ENCODE results near the gene RAX2.

RAX2 gene

DNA sequence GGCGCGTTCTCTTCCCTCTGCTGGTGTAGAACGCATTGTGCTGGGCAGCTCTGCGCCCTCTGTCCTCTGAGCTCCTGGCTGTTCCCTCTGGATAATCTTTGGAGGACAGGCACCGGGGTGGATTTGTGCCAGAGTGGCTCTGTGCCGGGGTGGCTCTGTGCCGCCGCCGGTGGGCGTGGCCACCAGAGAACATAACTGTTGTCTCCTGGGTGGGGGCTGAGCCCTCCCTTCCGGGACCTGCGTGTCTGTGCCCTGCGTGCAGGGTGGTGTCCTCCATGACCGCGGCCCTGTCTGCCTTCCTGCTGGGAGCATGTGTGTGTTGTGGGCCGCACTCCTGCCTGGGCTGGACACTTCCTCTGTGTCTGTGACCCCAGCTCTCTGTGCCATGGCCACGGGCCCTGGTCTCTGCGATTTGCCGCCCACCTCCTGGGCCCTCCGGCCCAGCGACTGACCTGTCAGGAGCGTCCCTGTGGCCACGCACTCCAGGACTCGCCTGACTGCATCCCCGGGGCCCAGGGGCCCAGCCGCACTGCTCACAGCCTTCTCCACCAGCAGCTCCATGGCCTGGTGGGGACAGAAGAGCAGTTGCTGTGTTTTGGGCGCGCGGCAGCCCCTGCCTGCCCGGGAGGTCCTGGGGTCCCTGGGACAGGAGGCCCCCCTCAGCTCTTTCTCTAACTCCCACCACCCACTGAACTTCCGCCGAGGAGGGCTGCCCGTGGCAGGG lies 36.6 kb upstream of the RAX2 start:
- DNase-seq (ENCODE audit: low read depth in 1 of 2, low spot score in 1 of 2): no peak
- in situ Hi-C loops (cut with HindIII; ENCODE audit: low pct_unique_long_range_greater_than_20kb, low sequenced_read_pairs): no loop called here

DNA sequence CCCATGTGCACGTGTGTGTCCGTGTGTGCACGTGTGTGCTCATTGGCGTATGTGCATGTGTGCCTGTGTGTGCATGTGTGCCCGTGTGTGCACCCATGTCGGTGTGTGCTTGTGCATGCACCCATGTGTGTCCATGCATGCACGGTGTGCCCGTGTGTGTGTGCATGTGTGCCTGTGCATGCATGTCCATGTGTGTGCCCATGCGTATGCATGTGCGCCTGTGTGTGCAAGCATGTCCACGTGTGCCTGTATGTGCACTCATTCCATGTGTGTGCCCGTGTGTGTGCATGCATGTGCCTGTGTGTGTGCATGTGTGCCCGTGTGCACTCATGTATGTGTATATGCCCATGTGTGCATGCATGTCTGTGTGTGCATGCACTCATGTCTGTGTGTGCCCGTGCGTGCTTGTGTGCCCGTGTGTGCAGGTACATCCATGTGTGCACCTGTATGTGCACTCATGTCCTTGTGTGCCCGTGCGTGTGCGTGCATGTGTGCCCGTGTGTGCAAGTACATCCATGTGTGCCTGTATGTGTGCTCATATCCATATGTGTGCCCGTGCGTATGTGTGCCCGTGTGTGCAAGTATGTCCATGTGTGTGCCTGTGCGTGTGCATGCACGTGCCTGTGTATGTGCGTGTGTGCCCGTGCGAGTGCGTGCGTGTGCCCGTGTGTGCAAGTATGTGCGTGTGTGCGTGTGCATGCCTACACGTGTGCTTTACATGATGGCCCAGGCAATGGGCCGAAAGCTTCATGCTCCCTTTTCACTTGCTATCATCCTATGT lies 35.7 kb upstream of the RAX2 start:
- no peak for DNase-seq (ENCODE audit: low read depth in 1 of 2, low spot score in 1 of 2)
- in situ Hi-C loops (cut with HindIII; ENCODE audit: low pct_unique_long_range_greater_than_20kb, low sequenced_read_pairs): no loop called here
- TF ChIP-seq JUND (IDR thresholded peaks at IDR 0.05; ENCODE audit: low read depth): no peak

More for the DNA sequence above, 36.6 kb upstream of the RAX2 start:
- no peak for TF ChIP-seq JUND (IDR thresholded peaks at IDR 0.05; ENCODE audit: low read depth)

DNA sequence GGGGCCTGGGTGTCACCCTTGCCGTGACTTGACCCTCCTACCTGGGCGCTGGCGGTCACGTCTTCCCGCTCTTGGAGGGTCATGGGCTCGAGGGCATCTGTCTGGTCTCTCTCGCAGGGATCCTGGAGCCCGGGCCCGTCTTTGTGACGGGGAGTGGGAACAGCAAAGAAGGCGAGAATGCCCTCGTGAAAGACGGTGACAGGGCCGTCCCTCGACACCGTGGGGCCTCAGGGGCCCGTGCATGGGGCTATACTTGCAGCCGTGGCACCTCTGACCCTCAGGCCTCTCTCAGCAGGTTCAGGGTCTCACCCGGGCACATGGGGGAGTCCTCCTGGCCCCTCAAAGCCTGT lies 35.1 kb upstream of the RAX2 start:
- DNase-seq (ENCODE audit: low read depth in 1 of 2, low spot score in 1 of 2): no peak
- TF ChIP-seq JUND (IDR thresholded peaks at IDR 0.05; ENCODE audit: low read depth): no peak
- in situ Hi-C loops (cut with HindIII; ENCODE audit: low pct_unique_long_range_greater_than_20kb, low sequenced_read_pairs): no loop called here

DNA sequence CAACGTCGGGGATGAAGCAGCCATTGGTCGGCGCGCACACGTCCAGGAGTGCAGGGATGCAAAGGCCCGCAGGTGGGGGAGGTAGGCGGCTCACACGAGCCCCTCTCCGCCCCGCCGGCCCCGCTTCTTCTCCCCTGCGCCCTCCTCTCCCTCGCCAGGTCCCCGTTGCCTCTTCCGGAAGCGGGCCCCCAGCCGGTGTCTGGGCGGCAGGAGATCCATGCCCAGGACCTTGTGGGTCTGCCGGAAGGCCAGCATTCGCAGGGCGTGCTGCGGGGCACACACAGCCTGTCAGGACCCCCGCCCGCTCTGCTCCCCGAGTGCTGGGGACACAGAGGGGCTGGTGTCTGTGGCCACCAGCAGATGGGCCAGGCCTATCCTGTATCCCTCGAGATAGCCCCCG lies 33.8 kb upstream of the RAX2 start:
- in situ Hi-C loops (cut with HindIII; ENCODE audit: low pct_unique_long_range_greater_than_20kb, low sequenced_read_pairs): no loop called here
- DNase-seq (ENCODE audit: low read depth in 1 of 2, low spot score in 1 of 2): no peak
- no peak for TF ChIP-seq JUND (IDR thresholded peaks at IDR 0.05; ENCODE audit: low read depth)

DNA sequence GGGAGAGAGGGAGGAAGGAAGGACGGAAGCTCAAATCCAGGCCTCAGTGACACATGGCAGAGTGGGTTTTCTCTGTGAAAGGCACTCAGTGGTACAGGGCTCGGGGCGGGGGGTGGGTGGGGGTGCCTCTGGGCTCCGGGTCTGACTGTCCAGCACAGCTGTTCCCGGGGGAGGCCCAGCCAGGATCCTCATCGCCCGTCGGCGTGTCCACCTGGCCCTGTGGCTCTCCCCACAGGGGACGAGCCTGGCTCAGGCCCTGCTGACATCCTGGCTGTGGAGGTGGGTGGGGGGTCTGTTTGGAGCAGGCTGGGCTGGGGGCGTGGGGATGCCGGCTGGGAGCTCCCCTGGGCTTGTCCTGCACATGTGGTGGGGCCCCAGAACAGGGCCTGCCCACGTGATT lies 32.4 kb upstream of the RAX2 start:
- in situ Hi-C loops (cut with HindIII; ENCODE audit: low pct_unique_long_range_greater_than_20kb, low sequenced_read_pairs): no loop called here
- no peak for DNase-seq (ENCODE audit: low read depth in 1 of 2, low spot score in 1 of 2)
- no peak for TF ChIP-seq JUND (IDR thresholded peaks at IDR 0.05; ENCODE audit: low read depth)

DNA sequence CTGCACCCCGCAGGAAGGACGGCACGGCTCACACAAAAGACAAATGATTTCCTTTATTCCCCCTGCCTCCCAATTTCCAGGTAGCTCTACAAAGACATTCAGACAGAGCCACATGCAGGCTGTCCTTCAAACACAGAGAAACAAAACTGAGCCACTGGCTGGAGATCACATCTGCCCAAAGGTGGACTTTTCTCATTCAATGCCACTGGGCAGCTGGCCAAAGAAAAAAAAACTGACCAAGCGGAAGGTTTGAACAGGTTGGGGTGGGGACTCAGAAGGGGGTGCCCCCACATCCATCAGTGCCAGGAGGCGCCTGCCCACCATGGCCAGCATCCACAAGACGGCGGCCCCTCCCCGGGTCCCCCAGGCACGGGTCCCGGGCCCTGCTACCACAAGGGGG lies 32.0 kb upstream of the RAX2 start:
- in situ Hi-C loops (cut with HindIII; ENCODE audit: low pct_unique_long_range_greater_than_20kb, low sequenced_read_pairs): no loop called here
- no peak for DNase-seq (ENCODE audit: low read depth in 1 of 2, low spot score in 1 of 2)
- TF ChIP-seq JUND (IDR thresholded peaks at IDR 0.05; ENCODE audit: low read depth): no peak

DNA sequence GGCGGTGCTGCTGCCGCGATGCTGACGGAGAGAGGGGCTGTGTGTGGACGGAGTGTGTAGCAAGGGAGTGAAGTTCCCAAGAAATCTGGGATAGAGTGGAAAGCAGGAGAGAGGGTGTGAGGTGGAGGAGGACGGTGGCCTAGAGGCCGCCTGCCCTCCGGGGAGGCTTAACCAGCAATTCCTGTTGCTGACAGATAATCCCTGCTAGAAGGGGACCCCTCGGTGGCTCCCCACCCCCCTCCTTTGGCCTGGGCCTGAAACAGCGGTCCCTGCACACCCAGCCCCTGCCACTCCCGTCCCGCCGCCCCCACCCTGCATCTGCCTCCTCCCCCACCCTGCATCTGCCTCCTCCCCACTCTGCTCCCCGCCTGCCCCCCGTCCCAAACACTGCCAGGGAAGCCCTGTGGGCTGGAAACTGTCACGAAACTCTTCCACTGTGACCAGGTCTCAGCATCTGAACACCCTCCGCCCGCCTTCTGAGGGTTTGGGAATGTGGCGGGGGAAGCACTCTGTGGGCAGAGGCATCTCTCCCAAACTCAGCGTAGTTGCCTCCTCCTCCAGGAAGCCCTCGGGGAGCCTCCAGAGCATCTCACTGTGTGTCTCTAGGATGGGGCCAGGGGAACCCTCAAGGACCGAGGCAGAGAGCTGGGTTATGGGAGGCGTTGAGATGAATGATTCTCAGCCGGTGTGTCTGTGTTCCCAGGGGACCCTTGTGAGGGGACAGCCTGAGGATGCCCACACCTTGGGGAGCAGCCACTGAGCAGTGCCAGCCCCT lies 31.3 kb upstream of the RAX2 start:
- TF ChIP-seq JUND (IDR thresholded peaks at IDR 0.05; ENCODE audit: low read depth): no peak
- no peak for DNase-seq (ENCODE audit: low read depth in 1 of 2, low spot score in 1 of 2)
- in situ Hi-C loops (cut with HindIII; ENCODE audit: low pct_unique_long_range_greater_than_20kb, low sequenced_read_pairs): no loop called here

DNA sequence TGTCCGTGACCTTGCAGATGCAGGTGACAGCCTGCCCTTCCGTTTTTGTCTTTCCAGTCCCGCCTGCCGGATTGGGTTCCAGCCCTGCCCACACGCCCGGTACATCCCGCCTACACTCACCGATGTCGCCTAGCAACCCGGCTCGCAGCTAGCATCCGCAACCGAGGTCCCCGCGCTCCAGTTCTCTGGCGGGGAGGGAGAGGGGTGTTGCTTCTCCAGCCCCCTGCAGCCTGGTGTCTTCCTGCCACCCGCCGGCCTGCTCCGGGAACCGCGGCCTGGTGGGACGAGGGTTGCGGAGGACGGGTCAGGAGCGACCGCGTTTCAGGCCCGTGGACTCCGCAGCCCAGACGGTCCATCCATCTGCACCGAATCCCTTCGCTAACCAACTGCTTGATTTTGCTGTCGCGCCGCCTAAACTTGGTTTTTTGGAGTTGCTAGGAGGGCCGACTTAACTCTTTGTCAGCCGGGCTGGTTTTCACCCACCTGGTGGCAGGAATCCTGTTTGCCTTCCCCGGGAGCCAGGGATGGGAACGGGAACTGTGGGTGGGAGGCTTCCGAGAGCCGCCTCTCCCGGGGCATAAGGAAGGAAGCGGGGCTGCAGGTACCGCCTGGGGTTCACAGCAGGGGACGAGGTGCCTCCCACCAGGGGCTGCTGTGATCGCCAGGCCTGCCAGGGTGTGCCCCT lies 29.5 kb upstream of the RAX2 start:
- peak; percentile 47 to 75 for DNase-seq (ENCODE audit: low read depth in 1 of 2, low spot score in 1 of 2)

DNA sequence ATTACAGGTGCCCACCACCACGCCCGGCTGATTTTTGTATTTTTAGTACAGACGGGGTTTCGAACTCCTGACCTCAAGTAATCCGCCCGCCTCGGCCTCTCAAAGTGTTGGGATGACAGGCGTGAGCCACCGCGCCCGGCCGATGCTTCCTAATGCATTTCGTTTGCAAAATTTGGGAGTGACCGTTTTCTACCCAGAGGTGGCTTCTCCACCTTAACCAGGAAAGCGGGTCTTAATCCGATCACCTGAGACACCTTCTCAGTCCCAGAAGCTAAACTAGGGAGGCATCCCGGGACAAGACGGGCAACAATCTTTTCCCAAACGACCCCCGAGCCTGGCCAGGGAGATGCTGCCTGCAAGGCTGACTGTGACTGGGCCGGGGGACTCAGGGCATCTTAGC lies 29.0 kb upstream of the RAX2 start:
- in situ Hi-C loops (cut with HindIII; ENCODE audit: low pct_unique_long_range_greater_than_20kb, low sequenced_read_pairs): no loop called here
- no peak for DNase-seq (ENCODE audit: low read depth in 1 of 2, low spot score in 1 of 2)
- no peak for TF ChIP-seq JUND (IDR thresholded peaks at IDR 0.05; ENCODE audit: low read depth)

More for the DNA sequence above, 29.5 kb upstream of the RAX2 start:
- TF ChIP-seq JUND (IDR thresholded peaks at IDR 0.05; ENCODE audit: low read depth): no peak
- in situ Hi-C loops (cut with HindIII; ENCODE audit: low pct_unique_long_range_greater_than_20kb, low sequenced_read_pairs): no loop called here

DNA sequence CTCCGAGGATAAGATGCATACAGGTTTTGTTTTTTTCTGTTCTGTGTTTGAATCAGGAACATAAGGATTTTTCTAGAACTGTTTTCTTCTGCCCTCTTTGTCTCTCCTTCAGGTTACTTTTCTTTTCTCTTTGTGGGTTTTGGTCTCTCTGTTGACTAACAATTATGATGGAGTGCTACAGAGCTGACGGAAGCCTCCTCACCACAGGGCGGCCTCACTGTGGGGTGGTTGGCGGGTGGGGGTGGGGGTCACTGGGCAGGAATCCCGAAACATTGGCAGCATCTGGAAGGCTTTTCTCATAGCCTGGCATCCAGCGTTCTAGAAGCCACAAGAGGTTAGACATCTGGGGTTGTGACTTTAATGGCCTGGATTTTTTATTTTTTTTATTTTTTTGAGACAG lies 26.1 kb upstream of the RAX2 start:
- no peak for DNase-seq (ENCODE audit: low read depth in 1 of 2, low spot score in 1 of 2)
- in situ Hi-C loops (cut with HindIII; ENCODE audit: low pct_unique_long_range_greater_than_20kb, low sequenced_read_pairs): no loop called here
- TF ChIP-seq JUND (IDR thresholded peaks at IDR 0.05; ENCODE audit: low read depth): no peak

DNA sequence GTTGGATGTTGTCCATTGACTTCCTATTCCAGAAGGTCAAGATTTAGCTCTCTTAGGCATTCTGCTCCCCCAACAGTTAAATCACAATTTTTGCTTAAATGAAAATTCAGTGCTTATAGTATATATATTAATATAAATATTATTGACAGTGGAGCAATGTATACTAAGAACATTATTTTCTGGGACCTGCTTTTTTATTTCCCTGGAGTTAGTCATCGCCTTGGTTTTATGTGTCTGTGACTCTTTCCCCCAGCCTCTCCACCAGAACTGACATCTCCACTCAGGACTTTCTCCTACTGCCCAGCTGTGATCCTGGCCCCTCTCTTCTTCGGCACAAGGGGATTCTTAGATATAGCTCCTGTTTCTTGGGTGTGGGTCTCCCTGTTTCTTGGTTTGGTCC lies 24.3 kb upstream of the RAX2 start:
- in situ Hi-C loops (cut with HindIII; ENCODE audit: low pct_unique_long_range_greater_than_20kb, low sequenced_read_pairs): no loop called here
- no peak for DNase-seq (ENCODE audit: low read depth in 1 of 2, low spot score in 1 of 2)

DNA sequence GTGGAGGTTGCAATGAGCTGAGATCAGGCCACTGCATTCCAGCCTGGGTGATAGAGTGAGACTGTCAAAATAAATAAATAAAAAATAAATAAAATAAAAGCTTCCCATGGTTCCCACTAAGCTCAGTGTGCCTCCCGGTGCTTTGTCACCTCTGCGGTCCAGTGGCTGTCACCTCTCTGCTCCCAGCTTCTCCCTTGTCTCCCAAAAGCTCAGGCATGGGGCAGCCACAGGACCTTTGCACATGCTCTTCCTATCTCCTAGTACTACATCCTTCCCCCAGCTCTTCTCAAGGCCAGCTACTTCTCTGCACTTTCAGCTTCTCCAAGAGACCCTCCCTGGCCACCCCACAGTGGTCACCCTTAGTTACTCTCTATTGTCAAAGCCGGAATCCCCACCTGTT lies 21.8 kb upstream of the RAX2 start:
- TF ChIP-seq JUND (IDR thresholded peaks at IDR 0.05; ENCODE audit: low read depth): no peak
- in situ Hi-C loops (cut with HindIII; ENCODE audit: low pct_unique_long_range_greater_than_20kb, low sequenced_read_pairs): no loop called here
- DNase-seq (ENCODE audit: low read depth in 1 of 2, low spot score in 1 of 2): no peak

More for the DNA sequence above, 24.3 kb upstream of the RAX2 start:
- TF ChIP-seq JUND (IDR thresholded peaks at IDR 0.05; ENCODE audit: low read depth): no peak
